Caco-2 (cell line): ENCODE data around the gene LSM10. TPM values are rescaled to one million over a fixed set of nuclear protein-coding genes. Genes with fewer than 3 reads are reported as not detected.

Experiments
- BruUV-seq: library from RNA; stranded (reverse); fragments of 400-500 nt; replicated peaks from 2 replicates; lab custom pipeline; 2021; lab: Mats Ljungman, UMichigan
- CTCF ChIA-PET: fragments of 300-600 bp; sonication (Branson Sonifier 250); formaldehyde crosslinking; loops from one replicate; lab custom pipeline; 2022; ENCODE audit warnings: antibody characterized with exemption; lab: Charles Lee
- POLR2A ChIA-PET: fragments of 300-600 bp; sonication (Branson Sonifier 250); formaldehyde crosslinking; loops from one replicate; lab custom pipeline; 2022; ENCODE audit warnings: antibody characterized with exemption; lab: Charles Lee
- DNase-seq, 2 experiments: peaks; one replicate each; pipeline versions ENCODE4 v3.0.0 to v3.0.0-alpha.2; 2020 to 2022
- H3K27me3 ChIP-seq: replicated peaks from 2 replicates; pipeline ENCODE4 v1.6.0; 2011; ENCODE audit warnings: low read length; ENCODE audit not compliant: control insufficient read depth, insufficient read depth
- H3K36me3 ChIP-seq: 2 replicates; pipeline ENCODE4 v1.5.1; 2011; ENCODE audit warnings: low read length; ENCODE audit not compliant: control insufficient read depth, insufficient read depth
- H3K4me1 ChIP-seq: fragments of 250-450 bp; sonication (Bioruptor Pico); 2 replicates; pipeline ENCODE4 v1.5.1; 2020; ENCODE audit warnings: mild to moderate bottlenecking
- H3K4me3 ChIP-seq: 2 replicates; pipeline ENCODE4 v1.5.1; 2011; ENCODE audit warnings: low read depth, mild to moderate bottlenecking, control low read depth, low read length
- H3K9me3 ChIP-seq: fragments of 250-450 bp; sonication (Bioruptor Pico); 2 replicates; pipeline ENCODE4 v1.5.1; 2020; ENCODE audit warnings: mild to moderate bottlenecking, moderate library complexity
- H3K27ac Mint-ChIP-seq: one replicate; pipeline ENCODE4 v1.8.0; 2022; ENCODE audit warnings: mixed read lengths; ENCODE audit not compliant: unreplicated experiment
- H3K27me3 Mint-ChIP-seq: one replicate; pipeline ENCODE4 v1.8.0; 2022; ENCODE audit warnings: mixed read lengths; ENCODE audit not compliant: insufficient read depth, unreplicated experiment
- H3K36me3 Mint-ChIP-seq: one replicate; pipeline ENCODE4 v1.8.0; 2022; ENCODE audit warnings: mild to moderate bottlenecking, mixed read lengths; ENCODE audit not compliant: insufficient read depth, unreplicated experiment
- H3K4me1 Mint-ChIP-seq: one replicate; pipeline ENCODE4 v1.8.0; 2022; ENCODE audit warnings: low read depth, mixed read lengths; ENCODE audit not compliant: unreplicated experiment
- H3K4me3 Mint-ChIP-seq: one replicate; pipeline ENCODE4 v1.8.0; 2022; ENCODE audit warnings: mild to moderate bottlenecking, moderate library complexity, mixed read lengths; ENCODE audit not compliant: unreplicated experiment
- H3K9me3 Mint-ChIP-seq: one replicate; pipeline ENCODE4 v1.8.0; 2022; ENCODE audit warnings: mixed read lengths; ENCODE audit not compliant: unreplicated experiment
- intact Hi-C: fragments of 100-400 bp; cut with micrococcal nuclease; formaldehyde crosslinking; loops from one replicate; pipeline ENCODE4 v1.10.0; 2022; ENCODE audit not compliant: unreplicated experiment
- total RNA-seq: library from RNA; stranded (reverse); gene quantifications from 2 replicates; pipeline ENCODE4 v1.2.3, GENCODE V29; 2022
- TF ChIP-seq, protein P1 (sequence below), 2 experiments: fragments of 200-600 bp in 1 of 2; IDR thresholded peaks; 1 replicate in 1 of 2; 2 replicates in 1 of 2; pipeline versions ENCODE4 v1.5.1 to v1.8.0; 2011 to 2022; ENCODE audit warnings: antibody characterized with exemption in 1 of 2, control low read depth in 1 of 2, inconsistent platforms in 1 of 2, low read depth in 1 of 2, low read length in 1 of 2, mild to moderate bottlenecking in 1 of 2, moderate library complexity in 1 of 2; ENCODE audit not compliant: insufficient read depth in 1 of 2, severe bottlenecking in 1 of 2, unreplicated experiment in 1 of 2

Gene LSM10
- total RNA-seq, 1 experiment from 2014 or later: 20.7 TPM

DNA sequence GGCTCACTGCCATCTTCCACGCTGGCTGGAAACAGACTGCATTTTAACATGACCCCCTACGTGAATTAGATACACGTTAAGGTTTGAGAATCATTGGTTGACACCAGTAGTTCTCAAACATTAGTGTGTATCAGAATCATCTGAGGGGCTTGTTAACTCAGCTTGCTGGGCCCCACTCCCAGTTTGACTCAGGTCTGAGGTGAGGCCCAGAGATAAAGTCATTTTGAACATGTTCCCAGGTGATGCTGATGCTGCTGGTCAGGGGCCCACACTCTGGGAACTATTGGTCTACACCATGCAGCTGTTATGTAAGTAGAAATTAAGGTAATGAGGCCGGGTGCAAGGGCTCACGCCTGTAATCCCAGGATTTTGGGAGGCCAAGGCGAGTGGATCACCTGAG is 1.3 kb downstream of the LSM10 start:
- Histone ChIP-seq H3K36me3 (no peaks in the 10 kb centered on the region), H3K27me3 (no peaks in the 10 kb centered on the region), H3K4me3 (no peak overlapping the region), H3K4me1 (no peaks in the 10 kb centered on the region), H3K9me3 (no peaks in the 10 kb centered on the region)
- ChIA-PET POLR2A (interaction anchor here (0.8 to 1.7 kb wide), 2 partner anchors 10 to 12 kb away, joined by 3 to 26 read pairs; no protein-coding TSS in a partner anchor), CTCF (no interaction called here)
- H3K4me3 Mint-ChIP-seq: peak overlapping the region; percentile 38
- no peak for DNase-seq
- H3K9me3 Mint-ChIP-seq: no peaks in the 10 kb centered on the region
- peaks cover 12% of the 10 kb centered on the region for H3K36me3 Mint-ChIP-seq
- intact Hi-C loops: no loop called here
- TF ChIP-seq, protein P1, sequence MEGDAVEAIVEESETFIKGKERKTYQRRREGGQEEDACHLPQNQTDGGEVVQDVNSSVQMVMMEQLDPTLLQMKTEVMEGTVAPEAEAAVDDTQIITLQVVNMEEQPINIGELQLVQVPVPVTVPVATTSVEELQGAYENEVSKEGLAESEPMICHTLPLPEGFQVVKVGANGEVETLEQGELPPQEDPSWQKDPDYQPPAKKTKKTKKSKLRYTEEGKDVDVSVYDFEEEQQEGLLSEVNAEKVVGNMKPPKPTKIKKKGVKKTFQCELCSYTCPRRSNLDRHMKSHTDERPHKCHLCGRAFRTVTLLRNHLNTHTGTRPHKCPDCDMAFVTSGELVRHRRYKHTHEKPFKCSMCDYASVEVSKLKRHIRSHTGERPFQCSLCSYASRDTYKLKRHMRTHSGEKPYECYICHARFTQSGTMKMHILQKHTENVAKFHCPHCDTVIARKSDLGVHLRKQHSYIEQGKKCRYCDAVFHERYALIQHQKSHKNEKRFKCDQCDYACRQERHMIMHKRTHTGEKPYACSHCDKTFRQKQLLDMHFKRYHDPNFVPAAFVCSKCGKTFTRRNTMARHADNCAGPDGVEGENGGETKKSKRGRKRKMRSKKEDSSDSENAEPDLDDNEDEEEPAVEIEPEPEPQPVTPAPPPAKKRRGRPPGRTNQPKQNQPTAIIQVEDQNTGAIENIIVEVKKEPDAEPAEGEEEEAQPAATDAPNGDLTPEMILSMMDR (IDR thresholded peaks at IDR 0.05; ENCODE audit: insufficient read depth in 1 of 2, low read depth in 1 of 2, low read length in 1 of 2, severe bottlenecking in 1 of 2, unreplicated experiment in 1 of 2): no peak
- H3K27ac Mint-ChIP-seq: no peak overlapping the region
- H3K4me1 Mint-ChIP-seq: peaks cover 7% of the 10 kb centered on the region
- no TSS peak for BruUV-seq
- H3K27me3 Mint-ChIP-seq: no peaks in the 10 kb centered on the region

DNA sequence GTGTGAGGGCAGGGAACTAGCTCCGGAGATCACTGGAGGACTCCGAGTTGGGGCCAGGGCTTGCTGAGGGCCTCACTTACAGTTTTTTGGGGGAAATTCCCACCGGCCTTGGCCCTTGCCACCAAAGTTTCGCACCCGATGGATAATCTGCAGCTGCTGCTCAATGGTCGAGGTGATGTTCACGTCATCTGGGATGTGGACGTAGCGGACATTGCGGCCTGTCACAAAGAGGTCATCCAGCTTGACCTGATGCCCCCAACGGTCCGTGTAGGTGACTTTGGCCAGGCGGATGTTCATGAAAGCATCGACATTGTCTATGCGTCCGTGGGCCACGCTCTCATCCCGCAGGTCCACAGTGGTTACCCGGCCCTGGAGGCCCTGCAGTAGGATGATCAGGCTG is 4.0 kb downstream of the LSM10 start:
- Mint-ChIP-seq H3K36me3 (peaks cover 17% of the 10 kb centered on the region), H3K4me1 (peaks cover 7% of the 10 kb centered on the region), H3K9me3 (no peaks in the 10 kb centered on the region), H3K4me3 (no peak overlapping the region), H3K27me3 (no peaks in the 10 kb centered on the region), H3K27ac (no peak overlapping the region)
- ChIA-PET CTCF (no interaction called here), POLR2A (no interaction called here)
- Histone ChIP-seq H3K4me1 (no peaks in the 10 kb centered on the region), H3K36me3 (no peaks in the 10 kb centered on the region; the same call in 1 of the 2 replicates), H3K4me3 (no peak overlapping the region), H3K9me3 (no peaks in the 10 kb centered on the region), H3K27me3 (no peaks in the 10 kb centered on the region)
- TF ChIP-seq, protein P1 (IDR thresholded peaks at IDR 0.05; ENCODE audit: insufficient read depth in 1 of 2, low read depth in 1 of 2, low read length in 1 of 2, severe bottlenecking in 1 of 2, unreplicated experiment in 1 of 2): no peak
- no TSS peak for BruUV-seq
- intact Hi-C loops: no loop called here
- no peak for DNase-seq

DNA sequence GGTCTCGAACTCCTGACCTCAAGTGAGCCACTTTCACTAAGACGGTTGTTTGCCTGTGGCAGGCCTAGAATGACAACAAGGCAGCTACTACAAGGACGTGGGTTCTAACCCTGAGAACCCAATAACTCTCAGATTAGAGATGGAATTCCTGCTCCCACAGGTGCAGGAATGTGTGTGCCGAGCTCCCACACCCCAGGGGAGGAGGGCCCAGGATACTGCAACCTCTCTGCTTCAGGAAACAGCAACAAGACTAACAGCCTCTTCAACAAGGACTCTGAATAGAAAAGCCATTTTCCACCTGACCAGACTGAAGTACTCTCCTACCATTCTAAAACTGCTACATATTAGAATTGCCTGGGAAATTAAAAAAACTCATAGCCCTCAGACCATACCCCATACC is 4.9 kb downstream of the LSM10 start:
- H3K9me3 Mint-ChIP-seq: no peaks in the 10 kb centered on the region

More for the DNA sequence above, 4.9 kb downstream of the LSM10 start:
- no TSS peak for BruUV-seq
- CTCF ChIA-PET: no interaction called here
- H3K4me3 ChIP-seq: no peak overlapping the region
- Mint-ChIP-seq H3K4me3 (no peak overlapping the region), H3K27ac (no peak overlapping the region), H3K27me3 (no peaks in the 10 kb centered on the region), H3K4me1 (peaks cover 2% of the 10 kb centered on the region), H3K36me3 (peaks cover 12% of the 10 kb centered on the region)
- POLR2A ChIA-PET: interaction anchor here (0.6 kb wide), 1 partner anchor 42 kb away, joined by 9 read pairs; no protein-coding TSS in a partner anchor
- no peaks in the 10 kb centered on the region for H3K9me3 ChIP-seq
- DNase-seq: no peak
- 0 out of 2 replicates have a peak, but pooled peaks cover 2% of the 10 kb centered on the region for H3K4me1 ChIP-seq
- intact Hi-C loops: no loop called here
- H3K27me3 ChIP-seq: no peaks in the 10 kb centered on the region
- no peaks in the 10 kb centered on the region; the same call in 1 of the 2 replicates for H3K36me3 ChIP-seq
- TF ChIP-seq, protein P1 (IDR thresholded peaks at IDR 0.05; ENCODE audit: insufficient read depth in 1 of 2, low read depth in 1 of 2, low read length in 1 of 2, severe bottlenecking in 1 of 2, unreplicated experiment in 1 of 2): no peak
